GM21360 (cell line): Measurements from ENCODE around the gene MRPS18B.
"Not testable (repeated sequence)": the region's sequence is repeated elsewhere in the genome, so short reads cannot be mapped to it uniquely, and the experiment has no call there.

ENCODE experiments used
- ATAC-seq: cut with Tn5 transposase; IDR thresholded peaks from one replicate; pipeline ENCODE4 v1.9.1; 2021; ENCODE audit warnings: mild to moderate bottlenecking, moderate library complexity; ENCODE audit not compliant: unreplicated experiment

Gene MRPS18B

DNA sequence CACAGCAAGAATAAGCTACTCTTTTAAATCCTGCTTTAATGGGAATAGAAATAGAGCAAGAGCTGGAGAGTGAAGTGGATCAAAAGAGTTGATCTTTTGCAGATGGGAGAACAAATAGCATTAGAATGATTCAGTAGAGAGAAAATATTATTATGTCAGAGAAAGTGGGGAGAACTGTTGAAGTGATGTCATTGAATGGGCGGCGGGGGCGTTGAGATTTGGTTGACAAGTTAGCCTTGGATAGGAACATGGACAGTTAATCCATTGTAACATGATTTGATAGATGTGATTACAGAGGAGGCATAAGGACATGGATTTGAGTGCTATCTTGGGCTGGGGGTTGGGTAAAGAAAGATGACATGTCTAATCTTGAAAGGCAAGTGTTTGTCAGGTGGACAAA, 18.2 kb downstream of the MRPS18B start:
- ATAC-seq = no peak

DNA sequence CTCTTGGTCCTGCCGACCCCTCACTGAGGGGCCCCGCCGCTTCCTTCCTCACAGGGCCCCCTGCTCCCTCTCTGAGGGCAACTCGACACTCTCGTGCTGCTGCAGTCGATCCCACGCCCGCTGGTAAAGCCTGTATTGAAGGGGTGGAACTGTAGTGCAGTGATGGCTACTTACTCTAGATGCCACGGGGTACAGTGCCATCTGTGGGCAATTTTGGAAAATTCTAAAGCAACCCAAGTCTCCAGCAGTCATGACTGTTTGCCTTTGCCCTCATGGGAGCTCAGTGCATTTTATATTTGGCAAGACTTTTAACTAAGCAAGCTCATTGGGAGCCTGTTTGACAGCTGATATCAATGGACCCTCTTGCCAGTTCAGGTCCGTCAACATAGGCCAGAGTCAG, 22.8 kb downstream of the MRPS18B start:
- no peak for ATAC-seq

DNA sequence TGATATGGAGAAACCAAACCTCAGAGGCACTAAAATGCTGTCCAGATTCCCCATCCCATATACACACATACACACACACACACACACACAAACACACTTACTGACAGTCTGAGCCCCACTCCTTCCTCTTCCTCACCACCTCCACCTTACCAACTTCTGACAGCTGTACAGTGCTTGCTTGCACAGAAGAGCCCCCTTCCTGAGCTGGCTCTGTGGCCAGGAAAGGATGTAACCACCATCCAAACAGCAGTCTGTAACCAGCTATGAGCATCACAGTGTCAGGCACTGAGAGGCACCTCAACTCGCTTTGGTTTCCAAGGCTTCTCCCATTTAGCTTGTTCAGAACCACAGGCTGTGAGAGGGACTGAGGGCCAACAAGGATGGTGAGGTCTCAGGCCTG, 23.4 kb downstream of the MRPS18B start:
- ATAC-seq = no peak

- ATAC-seq = no peak
Measured at GRCh38 chr6:30643656-30644055, 26.0 kb downstream of the MRPS18B start.

DNA sequence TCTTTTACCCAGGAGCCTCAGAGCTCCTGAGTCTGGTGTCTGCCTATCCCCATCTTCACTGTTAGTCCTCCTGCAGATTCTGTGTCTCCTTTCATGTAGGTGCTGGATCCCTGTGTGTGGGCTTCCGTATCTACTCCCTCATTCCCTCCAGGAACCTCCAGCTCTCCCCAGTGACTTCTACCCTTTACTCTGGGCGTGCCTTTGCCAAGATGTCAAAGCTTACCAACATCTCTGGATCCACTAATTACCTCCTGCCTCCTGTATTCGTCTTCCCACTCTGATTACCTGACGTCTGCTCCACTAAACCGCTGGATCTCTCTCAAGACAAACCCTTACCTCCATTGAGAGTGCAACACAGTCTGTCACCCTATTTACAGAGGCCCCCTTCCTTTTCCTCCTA, 27.1 kb downstream of the MRPS18B start:
- ATAC-seq = no peak

DNA sequence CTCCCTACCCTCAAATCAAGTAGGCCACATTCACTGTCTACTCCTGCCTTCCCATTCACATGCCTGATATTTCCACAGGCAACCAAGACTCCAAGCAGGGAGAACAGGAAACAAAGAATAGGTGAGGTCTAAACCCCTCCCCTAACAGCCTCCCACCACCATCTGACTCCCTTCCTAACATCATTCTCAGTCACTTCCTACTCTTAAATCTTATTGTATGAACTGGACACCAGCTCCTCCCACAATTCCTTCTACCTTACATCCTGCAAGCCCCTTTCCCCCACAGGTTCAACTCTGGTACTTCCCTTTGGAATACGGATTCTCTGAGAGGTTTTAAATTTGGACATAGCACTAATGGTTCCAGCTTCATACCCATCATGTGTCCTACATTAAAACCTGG, 28.3 kb downstream of the MRPS18B start:
- no peak for ATAC-seq

DNA sequence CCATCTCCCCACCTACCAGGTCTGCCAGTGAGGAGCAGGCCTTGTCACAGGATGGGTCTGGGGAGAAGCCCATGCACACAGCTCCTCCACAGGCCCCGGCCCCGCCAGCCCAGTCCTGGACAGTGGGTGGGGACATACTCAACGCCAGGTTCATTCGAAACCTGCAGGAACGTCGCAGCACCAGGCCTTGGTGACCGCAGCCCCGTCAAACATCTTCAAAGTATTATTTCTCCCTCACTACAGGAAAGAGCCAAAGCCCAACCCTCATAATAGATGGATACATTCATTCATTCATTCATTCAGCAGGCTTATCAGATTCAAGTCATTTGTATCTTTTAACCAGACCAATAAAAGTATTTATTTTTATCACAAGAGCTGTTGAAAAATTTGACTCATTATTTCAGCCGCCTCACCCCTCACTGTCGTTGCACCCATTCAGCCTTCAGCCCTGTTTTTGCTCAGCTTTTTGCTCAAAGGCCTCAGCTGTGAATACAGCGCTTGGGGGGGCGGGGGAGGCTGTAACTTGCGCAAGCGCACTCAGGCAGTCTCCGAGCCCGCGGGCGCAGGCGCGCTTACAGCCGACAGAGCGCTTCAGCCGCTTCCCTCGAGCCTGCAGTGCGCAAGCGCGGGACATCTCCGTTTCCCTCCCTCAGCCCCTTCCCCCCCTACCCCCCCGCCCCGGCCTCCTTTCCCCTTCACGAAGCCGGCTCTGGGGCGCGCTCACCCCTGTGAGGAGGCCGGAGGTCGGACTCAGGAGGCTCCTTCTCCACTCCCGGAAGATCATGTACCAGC, 29.0 kb downstream of the MRPS18B start, which contains the start of gene C6orf136:
C6orf136 (plus strand) TSS at position 684 of the 792 bp plus-strand sequence; CDS start at position 783, 99 bp downstream.
- ATAC-seq = peak; percentile 41

GRCh38 chr6:30647242-30648116, 29.8 kb downstream of the MRPS18B start:
- peak; percentile 56 for ATAC-seq

GRCh38 chr6:30651143-30651542, 33.5 kb downstream of the MRPS18B start:
- ATAC-seq = no peak

GRCh38 chr6:30654798-30655742, 37.4 kb downstream of the MRPS18B start:
- no peak for ATAC-seq

DNA sequence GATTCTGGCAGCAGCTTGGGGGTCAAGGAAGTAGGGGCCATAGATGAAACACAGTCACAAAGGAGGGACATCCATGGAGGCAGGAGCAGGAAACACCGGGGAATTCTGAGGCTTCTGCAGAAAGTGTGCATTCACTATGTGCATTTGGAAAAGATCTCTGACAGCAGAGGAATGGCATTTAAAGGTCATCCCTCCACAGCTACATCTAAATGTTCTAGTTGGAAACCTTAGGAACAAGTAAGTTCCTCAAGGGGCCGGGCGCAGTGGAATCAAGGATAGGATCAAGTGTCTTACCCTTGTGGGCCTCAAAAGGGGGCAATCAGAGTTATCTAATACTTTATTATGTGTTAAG, 38.1 kb downstream of the MRPS18B start:
- no peak for ATAC-seq

GRCh38 chr6:30656513-30656912, 38.9 kb downstream of the MRPS18B start:
- no peak for ATAC-seq

DNA sequence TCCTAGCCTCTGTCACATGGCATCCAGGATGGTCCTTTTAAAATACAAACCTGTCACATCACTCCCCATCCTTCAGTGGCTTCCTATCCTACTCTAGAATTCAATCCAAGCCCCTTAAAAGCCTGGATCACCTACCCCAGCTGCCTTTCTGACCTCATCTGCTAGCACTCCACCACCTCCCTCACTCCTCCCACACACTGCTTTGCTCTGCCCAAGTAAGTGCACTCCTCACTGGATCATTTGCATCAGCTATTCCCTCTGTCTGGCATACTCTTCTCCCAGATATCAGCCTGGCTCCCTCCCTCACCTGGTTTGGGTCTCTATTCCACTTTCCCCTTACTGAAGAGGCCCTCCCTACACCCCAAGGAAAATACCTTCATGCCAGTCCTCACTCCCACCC, 39.8 kb downstream of the MRPS18B start:
- no peak for ATAC-seq

DNA sequence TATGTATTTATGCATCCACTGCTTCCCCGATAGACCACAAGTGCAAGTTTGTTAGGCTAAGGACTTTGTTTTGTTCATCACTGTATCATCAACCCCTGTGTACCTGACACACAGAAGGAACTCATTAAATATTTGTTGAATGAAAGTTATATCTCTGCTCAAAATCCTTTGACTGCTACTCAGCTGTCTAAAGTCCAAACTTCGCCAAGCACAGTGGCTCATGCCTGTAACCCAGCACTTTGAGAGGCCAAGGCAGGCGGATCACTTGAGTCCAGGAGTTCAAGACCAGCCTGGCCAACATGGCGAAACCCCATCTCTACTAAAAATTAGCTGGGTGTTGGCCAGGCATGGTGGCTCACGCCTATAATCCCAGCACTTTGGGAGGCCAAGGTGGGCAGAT, 40.3 kb downstream of the MRPS18B start:
- ATAC-seq = not testable (repeated sequence)

DNA sequence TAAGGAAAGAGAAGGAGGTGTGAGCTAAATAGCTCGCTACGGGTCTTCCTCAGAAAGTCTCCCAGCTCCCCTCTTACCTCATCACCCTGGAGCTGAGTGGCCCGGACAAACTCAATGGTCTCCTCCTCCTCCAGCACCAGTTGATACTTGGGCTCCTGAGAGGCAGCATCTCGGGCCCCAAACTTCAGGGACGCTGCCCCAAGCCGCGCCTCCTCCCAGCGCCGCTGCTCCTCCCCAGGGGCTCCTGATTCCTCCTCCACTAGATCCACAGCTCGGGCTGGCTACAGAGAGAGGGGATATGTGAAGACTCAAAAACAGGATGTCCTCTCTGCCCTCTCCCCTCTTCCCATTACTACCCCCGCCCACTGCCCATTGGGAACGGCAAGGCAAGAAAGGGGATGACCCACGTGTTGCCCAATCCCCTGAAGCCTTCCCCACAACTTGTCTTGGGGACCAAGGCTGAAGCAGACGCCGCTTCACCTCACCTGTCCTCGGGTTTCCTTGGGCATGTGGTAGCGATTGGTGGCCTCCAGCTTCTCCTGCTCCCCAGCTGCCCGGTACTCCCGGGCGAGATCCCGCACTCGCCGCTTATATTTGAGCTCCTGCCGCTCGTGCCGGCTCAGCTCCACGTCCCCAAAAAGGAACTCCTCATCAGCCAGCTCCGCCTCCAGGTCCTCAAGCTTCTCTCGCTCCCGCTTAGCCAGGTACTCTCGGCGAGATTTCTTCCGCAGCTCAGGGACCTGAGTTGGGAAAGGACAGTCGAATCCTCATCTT, 47.5 kb downstream of the MRPS18B start:
- no peak for ATAC-seq

- not testable (repeated sequence) for ATAC-seq
Measured at GRCh38 chr6:30666300-30666699, 48.7 kb downstream of the MRPS18B start.

- ATAC-seq = no peak
Measured at GRCh38 chr6:30670760-30671527, 53.3 kb downstream of the MRPS18B start.

DNA sequence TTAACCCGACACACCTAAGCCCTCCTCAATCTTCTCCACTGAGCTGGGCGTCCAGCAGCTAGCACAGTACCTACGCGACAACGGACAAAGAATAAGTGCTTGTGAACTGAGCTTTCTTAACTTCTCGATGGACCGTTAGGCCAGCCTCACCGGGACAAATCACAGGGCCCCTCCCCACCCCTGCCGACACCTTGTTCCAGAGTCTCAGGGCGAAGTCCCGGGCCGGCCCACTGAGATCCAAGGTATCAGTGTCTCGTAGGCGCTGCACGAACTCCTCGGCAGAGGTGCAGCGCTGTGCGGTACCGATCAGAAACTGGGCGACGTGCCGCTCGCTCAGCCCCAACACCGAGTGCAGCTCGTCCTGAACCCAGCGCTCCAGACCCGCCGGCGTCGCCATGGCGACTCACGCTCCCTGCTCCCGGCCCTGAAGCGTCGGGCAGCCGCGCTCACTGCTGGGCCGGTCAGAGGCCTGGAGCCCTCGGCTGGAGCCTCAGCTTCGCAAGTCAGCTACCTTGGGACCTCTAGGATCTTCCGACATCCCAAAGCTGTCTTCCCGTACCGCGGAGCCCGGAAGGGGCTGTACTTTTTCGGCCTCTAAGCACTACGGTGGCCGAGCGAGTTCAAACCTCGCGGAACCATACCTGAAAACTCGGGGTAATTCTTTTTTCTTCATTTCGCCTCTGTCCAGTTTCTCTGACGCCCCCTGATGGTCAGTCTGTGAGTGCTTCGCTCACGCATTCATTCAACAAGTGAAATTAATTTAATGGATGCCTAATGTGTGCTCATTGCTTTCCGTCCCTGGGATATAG, 55.0 kb downstream of the MRPS18B start, which contains the start of gene DHX16:
DHX16 (minus strand) TSS at position 562 of the 809 bp plus-strand sequence; CDS start at position 397, 165 bp downstream.
- peak; percentile 60 for ATAC-seq
